IPS DF 19.7 (cell line): ENCODE measurements around the gene SDK2.

Experiments
- DNase-seq: peaks from one replicate; pipeline ENCODE4 v3.0.0-alpha.2; 2013; ENCODE audit warnings: low read depth, low spot score

Gene SDK2

DNA sequence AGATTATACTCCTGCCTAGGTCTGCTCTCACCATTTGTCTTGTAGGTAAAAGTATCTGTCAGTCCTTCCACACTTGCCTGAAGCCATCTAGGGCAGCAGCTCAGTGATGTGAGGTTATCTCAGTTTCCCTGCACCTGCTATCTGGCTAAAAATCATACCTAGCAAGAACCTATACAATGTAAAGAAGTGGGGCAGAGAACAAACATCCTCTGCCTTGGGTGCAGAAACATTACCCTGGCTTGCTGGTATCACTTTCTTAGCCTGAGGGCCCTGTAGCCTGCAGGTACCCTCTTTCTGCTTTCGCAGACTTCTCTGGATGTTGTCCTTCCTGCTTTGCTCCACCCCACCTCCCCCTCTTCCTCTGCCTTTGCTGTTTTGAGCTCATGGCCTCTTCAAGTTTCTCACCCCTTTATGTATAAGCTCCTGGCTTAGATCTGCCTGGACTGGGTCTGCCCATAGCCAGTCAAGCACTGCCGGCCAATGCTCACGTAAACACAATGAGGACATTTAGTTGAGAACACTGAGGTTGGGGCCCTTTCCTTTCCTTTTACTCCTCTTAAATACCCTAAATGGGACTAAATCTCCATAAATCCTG is 8.7 kb upstream of the SDK2 start:
- DNase-seq: no peak

DNA sequence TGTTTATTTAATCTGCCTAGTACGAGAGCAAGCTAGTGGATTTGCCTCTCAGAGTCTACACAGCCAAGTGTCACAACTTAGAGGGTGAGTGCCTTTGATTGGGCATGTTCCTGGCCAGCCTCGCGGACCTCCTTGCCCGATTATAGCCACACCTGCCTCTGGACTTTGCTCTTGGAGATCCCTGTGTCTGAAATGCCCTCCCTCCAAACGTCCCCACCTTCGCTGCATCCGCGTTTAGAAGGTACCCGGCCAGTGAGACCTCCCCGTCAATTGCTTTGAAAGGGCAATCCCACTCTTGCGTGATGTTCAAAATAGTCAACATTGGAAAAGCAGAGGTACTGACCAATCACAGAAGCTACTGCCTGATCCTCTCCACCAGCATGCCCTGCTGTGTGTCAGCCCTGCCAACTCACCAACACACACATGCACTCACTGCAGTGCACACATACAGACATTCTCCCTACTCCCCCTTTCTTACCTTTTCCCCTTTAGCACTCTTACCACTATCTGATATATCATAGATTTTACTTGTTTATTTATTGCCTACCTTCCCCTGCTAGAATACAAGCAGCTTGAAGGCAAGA is 6.5 kb upstream of the SDK2 start:
- DNase-seq: no peak

DNA sequence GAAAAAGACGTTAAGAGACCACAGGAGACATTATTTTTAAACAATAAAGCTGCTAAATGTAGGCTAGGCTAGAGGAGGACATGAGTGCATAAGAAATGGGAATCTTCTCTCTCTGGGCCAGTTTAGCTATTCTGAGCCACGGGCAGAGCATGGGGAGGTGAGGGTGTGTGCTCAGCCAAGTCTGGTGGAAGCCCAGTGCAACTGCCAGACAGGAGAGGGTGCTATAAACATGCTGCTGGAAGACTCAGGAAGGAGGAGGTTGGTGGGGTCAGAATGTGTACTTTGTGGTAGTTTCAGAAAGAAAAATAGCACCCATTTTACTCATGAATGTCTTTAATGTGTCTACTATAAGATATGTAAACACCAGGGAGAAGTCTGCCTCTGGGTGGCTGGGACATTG is 5.9 kb upstream of the SDK2 start:
- no peak for DNase-seq

DNA sequence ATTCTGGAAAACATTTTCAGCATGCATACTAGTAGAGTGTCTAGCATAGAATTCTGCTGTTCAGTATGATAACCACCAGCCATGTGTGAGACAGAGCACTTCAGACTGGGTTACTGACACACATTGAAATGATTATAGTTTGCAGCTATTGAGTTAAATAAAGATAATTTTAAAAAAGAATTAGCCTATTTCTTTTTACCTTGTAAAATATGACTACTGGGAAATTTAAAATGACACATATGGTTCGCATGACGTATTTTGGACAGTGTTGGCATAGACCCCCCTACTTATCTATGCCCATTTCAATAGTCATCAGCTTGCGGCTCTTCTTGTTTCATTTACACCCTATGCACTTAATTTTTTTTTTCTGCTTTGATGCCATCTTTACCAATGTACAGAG is 4.7 kb upstream of the SDK2 start:
- DNase-seq: no peak

DNA sequence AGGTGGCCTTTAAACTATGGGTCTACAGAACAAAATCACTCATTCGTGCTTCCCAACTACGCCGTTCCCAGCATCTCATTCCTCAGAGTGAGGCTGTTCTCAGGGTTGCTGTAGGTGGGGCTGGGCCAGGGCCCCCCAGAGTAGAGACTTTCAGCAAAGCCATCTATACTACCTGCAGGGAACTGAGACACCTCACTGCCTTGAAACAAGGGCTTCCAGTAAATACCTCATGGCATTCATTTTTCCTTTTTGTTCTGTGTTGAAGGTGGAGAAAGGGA is 4.2 kb upstream of the SDK2 start:
- DNase-seq: no peak

DNA sequence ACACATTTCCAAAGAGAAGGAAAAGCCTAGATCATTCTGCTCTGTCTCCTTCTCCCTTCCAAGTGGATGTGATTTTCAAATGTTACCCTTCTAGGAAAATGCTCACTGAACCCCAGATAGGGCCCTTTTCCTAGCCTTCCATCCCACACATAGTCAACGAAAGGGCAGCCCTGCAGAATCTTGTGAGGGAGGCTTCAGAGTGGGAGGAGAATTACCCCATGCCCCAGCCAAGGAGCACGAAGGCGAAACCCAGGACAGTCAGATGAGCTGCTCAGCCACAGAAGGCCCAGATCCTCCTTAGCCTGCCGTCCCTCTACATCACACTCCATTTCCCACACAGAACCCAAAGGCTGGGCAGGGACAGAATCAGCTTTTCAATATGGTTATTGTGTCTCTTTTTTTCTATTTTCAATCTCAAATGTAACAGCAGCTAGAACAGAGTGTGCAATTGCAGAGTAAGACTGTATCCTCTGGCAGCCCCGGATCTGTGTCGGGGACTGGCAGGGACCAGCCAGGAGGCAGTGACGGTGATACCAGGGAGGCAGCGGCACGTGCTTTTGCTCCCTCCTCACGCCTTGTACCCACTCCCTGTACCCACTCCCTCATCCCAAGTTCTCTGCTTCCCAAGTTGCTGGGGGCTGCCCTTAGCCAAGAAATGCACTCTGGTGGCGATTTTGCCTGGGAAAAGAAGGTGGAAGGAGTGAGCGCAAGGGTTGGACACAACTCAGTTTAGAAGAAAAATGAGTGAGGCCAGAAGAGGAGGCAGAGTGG is 3.7 kb upstream of the SDK2 start:
- no peak for DNase-seq

DNA sequence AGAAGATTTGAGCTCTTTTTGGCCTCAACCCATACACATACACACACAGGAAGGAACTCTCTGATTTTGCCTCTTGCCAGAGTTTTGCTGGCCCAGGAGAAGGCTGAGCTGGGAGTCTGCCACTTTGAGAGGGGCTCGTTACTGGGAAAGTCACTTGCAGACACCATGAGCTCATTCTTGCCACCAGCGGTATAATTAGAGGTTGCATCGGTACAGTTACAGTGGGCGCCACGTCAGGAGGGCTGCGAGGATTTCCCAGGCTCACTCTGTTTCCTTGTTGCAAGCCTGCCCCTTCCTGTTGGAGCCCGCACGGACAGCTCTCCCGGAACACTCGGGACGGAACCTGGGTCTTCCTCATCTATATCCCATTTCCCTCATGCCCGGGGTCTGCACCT is 3.1 kb upstream of the SDK2 start:
- DNase-seq: no peak

DNA sequence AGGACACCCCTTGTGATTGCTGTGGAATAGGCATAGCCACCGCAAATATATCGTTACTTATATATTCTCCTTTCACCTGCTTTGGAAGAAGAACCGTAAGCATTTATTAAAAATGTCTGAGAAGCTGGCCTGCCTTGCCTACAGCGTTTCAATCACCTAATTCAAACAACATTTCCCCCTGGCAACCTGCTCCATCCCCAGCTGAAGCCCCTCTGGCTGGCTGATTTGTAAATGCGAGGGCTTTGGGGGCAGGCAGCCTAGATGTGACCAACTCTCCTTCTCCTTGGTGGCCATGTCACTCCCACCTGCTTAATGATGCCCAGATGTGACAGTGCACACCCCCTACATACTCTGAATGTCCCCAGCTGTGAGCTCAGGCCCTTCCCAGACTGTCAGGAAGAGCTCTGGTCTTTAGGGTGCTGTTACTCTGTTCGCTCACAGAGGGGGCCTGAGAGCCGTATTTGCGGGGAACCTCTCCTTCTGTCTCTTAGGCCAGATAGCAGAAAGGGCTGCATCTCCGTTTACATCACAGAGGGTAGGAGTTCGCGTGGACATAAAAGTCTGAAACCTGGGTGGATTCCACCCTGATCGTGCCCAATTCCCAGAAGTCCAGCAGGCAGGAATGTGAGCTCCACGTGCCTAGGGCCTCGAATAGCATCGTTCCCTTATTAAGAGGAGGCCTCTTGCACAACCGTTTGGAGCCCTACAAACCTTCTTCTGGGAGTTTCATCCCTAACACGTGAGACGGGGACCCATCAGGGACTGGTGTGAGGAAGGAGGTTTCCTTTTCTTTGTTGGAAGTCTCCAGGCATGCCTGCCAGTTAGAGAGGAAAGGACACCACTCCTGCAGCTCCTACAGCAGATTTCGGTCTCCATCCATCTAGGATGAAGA is 2.4 kb upstream of the SDK2 start:
- DNase-seq: no peak

DNA sequence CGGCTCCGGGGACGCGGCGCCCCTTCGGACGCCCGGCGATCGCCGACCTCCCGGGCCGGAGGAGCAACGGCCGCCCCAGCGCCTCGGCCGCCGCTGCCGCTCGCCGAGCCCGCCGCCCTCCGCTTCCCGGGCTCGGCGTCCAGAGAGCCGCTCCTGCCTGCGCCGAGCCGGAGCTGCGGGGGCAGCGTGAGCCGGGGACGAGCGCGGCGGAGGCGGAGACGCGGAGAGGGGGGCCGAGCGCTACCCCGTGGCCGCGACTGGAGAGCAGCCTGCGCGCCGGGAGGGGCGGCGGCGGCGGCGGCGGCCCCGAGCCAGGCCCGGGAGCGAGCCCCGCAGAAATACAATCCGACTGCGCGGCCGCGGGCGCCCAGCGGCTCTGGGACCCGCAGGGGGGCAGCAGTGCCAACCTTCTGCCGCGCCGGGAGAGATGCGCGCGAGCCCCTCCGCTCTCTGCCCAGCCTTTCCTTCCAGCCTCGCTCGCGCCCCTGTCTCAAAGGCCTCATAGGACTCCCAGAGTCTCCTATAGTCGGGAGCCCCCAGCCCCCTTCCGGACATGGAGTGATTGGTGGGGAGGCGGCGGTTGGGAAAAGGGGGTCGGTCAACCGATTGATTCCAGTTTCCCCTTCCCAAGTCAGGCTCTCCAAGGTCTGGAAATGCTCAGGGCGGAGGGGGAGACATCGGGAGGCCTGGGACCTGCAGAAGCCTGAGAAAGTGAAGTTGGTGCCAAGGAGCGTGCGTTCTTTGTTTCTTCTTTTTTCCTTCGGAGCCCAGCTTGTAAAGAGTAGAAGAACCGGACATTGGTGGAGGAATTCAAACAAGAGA is 1.0 kb upstream of the SDK2 start:
- DNase-seq: no peak

DNA sequence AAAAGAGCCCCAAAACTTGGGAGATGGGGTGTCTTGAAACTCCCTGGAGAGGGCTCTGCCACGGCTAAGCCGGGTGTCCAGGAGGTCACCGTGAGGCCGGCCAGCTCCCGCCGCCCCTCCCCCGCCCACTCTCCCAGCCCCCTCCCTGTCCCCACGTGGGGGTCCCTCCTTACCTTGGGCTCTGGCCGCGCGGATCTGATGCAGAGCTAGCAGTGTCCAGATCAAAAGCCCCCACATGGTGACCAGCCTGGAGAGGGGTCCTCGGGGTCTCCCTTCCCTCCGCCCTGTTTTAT is 447 bp downstream of the SDK2 start:
- no peak for DNase-seq

DNA sequence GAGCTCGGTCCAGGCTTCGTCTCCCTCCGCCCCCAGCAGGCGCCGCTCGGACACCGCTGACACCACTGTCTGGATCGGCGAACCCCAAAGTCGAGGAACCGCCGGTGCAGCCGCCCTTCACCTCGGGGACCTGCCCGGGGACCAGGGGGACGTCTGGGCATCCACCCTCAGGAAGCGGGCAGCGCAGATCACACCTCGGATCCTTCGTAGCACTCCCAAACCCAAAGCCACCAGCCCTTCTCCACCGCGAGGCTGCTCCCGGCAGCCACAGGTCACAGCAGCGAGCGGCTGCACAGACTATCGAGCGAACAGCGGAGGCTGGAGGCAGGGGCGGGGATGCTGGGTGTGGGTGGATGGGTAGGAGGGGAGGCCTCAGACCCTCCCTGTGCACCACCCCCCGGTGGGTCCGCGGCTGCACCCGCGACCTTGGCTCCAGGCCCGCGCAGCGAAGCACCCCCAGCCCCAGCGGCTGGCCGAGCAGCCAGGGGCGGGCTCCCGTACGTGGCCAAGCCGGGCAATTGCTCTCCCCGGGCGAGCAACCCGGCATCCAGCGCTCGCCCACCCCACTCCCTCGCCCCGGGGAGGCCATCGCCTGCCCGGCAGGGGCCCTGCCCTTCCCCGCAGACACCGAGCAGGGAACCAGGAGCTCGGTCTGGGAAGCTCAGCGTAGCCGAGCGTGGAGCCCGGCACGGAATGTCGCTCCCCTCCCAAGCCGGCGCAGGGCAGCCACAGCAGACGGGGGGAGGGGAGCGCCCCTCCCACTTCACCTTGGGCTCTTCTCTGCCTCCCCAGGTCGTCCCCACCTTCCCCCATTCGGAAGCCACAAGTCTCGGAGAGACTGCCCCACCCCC is 1.0 kb downstream of the SDK2 start:
- no peak for DNase-seq

DNA sequence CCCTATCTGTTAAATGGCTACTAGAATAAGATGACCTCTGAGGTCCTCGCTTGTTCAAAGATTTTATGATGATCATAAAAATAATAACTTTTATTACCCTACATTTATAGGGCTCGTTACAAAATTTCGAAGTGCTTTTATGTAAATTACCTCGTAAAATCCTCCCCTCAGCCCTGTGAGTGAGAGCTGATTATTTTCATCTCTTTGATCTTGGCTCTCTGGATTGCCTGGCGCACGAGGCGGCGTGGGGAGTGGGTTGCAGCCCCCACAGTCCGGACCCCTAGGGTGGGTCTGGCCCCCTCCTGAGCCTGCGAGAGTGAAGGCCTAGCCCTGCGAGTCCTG is 1.6 kb downstream of the SDK2 start:
- DNase-seq: no peak

DNA sequence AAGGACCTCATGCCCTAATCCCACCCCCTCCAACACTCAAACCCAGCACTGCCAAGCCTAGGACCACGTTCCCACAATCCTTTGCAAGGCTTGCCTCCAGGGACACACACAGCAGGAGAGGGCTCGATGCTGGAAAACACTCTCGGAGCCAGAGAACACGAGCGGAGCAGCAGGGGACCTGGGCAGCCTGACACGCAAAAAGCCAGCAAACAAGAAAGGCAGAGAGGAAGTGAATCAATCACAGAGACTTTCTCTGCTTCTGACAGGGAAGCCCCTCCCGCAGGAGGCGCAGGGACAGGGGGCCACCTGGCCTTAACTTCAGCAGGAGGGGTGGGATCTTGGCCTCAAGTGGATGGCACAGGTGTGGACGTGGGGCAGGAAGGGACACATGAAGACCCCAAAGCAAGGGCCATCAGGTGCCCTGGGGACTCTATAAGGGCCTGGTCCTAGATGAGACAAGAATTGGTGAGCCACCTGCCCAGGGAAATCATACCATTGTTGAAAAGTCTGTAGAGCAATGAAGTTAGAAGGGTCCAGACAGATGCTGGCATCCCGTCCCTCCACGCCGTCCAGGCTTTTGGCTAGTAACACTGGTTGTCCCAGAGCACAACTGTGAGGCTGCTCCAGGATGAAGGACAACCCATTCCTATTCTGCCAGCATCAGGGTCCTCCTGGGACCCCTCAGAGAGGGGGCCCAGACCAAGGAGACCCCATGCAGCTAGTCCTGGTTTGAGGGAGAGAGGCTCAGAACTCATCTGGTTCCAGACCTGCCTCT is 2.2 kb downstream of the SDK2 start:
- no peak for DNase-seq

DNA sequence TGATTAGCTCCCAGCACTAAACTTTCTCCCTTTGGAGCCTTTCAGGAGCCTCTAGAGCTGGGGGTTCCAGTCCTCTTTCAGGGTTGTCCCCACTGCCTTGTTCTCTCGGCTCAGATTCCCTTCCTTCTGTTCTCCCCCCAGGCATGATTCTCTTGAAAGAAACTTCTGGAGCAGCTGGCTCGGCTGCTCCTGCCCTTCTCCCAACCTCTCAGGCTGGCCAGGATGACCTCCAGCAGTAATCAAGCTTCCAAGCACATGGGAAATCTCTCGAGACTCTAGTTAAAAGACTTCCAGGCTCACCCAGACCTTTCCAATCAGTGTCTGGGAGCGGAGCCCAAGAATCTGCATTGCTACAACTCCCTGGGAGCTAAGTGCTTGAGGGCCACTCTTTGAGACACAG is 3.6 kb downstream of the SDK2 start:
- no peak for DNase-seq

DNA sequence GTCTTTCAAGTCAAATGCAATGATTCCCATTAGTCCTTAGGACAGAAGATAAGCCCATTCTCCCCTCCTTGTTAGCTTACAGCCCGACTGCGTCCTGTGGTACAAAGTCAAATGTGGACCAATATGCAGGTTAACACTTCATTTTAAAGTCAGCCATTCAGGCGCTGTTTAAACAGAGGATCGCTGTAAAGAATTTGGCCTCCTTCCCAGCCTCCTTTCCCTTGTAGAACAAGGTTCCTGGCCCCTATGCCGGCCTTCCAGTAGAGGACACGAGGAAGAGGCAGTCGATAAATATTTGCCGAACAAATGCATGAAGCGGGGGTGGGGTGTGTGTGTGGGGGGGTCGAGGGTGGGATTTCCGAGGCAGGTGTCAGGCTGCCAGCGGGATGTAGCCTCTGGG is 4.3 kb downstream of the SDK2 start:
- no peak for DNase-seq

DNA sequence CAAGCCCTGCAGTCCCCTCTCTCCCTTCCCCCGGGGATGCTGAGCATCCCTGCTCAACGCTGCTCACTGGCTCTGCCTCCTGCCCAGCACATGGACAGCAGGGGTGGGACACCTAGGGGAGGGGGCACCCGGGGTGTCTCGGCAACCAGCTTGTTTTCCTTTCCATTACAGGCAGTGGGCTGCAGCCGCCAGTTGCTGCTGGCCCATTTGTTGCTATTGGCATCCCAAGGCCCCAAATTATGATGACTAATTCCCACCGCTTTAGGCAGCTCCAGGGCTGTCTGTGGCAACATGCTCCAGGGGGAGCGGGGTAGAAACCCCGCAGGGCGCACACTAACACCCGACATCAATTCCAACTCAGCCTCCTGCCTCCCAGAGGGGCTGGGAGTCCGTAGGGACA is 4.9 kb downstream of the SDK2 start:
- no peak for DNase-seq

DNA sequence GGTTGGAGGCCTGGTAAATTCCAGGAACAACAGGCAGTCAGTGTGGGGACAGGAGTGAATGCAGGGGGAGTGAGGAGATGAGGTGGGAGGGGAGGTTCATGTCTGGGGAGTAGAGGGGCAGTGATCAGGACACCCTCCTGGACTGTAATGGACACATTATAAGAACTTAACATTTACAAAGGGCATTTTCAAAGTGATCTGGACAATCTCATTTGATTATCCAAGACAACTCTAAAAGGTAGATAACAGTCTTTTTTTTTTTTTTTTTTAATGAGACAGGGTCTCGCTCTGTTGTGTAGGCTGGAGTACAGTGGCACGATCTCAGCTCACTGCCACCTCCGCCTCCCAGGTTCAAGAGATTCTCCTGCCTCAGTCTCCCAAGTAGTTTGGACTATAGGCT is 5.7 kb downstream of the SDK2 start:
- DNase-seq: no peak

DNA sequence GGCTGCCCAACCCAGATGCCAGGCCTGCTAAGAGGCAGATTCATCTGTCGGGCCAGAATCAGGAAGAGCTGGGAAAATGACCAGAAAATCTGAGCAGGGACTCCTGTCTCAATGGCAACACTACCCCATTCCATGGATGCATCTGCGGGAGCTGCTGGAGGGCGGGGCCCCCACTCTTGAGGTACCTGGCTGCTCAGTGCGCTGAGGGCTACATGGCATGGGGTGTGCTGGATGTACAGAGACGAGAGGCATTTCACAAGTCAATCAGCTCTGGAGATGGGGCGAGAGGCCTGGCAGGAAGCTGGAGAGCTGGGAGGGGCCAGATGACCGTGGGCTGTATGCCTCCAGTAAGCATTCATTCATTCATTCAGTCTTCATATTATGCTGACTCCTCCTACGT is 6.4 kb downstream of the SDK2 start:
- no peak for DNase-seq

DNA sequence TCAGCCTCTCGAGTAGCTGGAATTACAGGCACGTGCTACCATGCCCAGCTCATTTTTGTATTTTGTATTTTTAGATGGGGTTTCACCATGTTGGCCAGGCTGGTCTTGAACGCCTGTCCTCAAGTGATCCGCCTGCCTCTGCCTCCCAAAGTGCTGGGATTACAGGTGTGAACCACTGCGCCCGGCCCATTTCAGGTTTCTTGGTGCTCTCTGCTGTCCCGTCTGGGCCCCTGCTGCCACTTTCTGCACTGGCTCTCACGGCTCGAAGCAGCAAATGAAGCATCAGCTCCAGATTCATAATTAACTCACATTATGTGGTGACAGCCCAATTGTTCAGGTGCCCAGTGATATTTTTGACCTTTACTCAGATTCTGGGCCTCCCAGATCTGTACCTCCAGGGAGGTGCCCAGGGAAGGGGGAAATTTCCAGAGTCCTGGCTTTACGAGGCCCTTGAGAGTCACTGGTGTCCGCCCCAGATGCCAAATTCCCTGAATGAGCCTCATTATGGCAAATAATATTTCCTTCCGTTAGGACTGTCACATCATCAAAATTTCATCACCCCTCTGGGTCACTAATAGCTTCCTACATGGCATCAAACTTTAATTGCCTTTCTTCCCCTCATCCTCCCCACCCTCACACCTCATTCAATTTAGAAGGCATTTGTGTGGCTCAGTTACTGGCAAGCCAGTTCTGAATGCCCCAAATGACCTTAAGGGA is 9.0 kb downstream of the SDK2 start:
- DNase-seq: no peak

DNA sequence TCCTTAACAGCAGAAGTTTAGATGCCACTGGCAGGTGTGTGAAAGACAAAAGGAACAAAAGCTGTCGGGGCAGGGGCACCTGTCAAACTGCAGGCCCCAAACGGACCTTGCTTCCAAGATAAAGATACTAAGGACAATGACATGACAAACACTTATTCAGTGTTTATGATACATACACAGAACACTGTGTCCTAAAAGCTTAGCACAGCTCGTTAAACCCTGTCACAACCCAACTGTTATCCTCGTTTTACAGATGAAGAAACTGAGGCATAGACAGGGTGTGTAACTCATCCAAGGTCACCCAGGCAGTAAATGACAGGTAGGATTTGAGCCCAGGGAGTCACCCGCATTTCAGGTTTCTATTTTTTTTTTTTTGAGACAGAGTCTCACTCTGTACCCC is 9.6 kb downstream of the SDK2 start:
- DNase-seq: no peak
